Eye (tissue), 1 donor: ENCODE measurements around the gene ANKMY2.

Experiments used
- DNase-seq: peaks from one replicate; pipeline ENCODE4 v3.0.0-alpha.2; 2015

Gene ANKMY2

GRCh38 chr7:16657656-16658279, 12.2 kb upstream of the ANKMY2 start:
- DNase-seq: peak; percentile 42

GRCh38 chr7:16656141-16656540, 10.6 kb upstream of the ANKMY2 start:
- DNase-seq: no peak

DNA sequence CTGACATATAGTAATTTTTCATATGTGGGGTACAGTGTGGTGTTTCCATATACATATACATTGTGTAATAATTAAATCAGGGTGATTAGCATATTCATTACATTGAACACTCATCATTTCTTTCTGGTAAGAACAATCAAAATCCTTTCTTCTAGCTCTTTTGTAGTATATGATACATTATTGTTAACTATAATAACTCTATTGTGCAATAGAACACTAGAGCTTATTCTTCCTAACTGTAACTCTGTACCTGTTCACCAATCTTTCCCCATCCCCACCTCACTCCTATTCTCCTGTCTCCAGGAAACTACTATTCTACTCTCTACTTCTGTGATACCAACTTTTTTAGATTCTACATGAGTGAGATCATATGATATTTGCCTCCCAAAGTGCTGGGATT, 9.8 kb upstream of the ANKMY2 start:
- no peak for DNase-seq

DNA sequence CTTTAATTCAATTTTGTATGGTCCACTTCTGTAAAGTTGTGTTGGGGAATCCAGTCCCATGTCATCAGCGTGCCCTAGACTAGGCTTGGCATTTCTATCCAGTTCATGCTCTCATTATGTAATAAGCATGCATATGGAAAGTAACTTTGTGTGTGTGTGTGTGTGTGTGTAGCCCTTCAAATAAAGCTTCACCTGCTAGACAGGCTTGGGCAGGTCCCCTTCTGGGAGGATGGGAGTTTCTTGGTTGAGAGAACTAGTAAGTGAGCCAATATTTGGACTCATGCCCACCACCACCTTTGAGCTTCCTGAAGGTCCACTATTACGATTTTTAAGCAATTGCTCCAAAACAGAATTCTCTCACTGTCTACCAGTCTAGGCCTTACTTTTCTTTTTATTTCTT, 7.3 kb upstream of the ANKMY2 start:
- no peak for DNase-seq

DNA sequence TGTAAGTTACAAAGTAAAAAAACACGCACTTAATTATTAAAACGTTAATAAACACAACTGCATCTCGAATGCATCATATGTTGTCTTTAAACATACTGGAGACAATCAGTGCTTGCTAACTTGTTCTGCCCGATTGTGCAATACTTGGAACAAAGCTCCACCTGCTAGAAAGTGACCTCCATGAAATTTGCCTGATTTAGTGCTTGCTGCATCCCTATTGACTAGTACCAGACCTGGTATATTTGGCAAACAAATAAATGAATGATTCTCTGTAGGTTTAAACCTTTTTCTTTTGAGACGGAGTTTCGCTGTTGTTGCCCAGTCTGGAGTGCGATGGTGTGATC, 6.7 kb upstream of the ANKMY2 start:
- DNase-seq: no peak

DNA sequence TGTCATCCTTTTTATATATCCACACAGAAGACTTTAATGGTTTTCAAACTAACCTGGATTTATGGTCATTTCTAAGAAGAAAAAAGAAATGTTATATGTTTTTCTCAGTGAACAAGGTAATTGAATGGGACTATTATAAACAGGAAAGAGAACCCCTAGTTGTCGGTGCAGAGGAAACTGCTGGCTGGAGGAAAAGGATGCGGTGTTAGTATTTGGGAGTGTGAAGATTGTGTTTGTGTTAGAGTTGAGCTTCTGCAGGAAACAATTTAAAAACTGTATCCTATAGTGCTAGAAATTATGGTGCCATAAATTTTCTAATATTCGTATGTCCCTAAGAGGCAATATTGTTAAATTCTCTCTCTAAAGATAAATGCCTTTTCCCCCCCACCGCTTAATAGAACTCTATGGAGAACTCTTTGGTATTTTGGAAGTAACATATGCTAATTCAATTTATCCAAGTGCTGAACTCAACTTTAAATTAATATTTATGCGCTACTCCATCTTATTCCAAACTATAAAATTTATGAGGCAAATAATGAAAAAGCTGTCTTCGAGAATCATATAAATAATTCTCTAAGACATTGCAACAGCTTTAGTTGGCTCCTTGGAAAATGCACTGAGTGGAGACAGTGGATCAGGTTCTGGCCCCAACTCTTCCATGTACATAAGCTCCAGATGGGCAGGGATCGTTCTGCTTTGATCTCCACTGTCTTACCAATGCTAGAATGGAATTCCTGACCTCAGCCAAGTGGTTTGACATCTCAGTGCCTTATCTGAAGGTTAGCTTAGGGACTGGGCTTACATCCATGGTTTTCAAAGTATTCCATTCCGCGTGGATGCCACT, 6.1 kb upstream of the ANKMY2 start:
- no peak for DNase-seq

- no peak for DNase-seq
Observed at GRCh38 chr7:16650266-16650665, 4.7 kb upstream of the ANKMY2 start.

GRCh38 chr7:16649196-16649595, 3.6 kb upstream of the ANKMY2 start:
- DNase-seq: no peak

GRCh38 chr7:16648551-16648950, 3.0 kb upstream of the ANKMY2 start:
- DNase-seq: no peak

DNA sequence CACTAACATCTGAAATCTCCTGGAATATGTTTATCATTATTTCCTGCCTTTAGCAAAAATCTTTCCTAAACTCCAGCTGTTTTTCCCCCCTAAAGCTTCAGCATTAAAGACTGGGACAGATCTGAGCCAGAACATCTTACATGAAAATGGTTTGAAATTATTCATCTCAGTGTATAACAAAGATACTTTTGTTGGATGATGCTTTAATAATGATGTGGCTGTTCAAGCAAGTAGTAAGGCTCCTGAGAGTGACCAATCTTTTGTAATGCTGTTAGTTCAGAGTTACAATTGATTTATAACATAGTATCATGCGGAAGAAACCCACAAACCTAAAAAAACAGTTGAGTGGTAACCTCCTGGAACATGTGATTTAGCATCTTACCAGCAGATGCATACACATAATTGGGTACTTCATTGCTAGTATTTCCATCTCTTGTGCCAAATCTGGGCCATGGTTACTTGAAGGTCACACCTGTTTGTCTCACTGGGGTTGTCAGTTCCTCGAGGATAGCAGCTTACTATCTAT, 1.9 kb upstream of the ANKMY2 start:
- peak; percentile 23 for DNase-seq

GRCh38 chr7:16646472-16647072, 1.0 kb upstream of the ANKMY2 start:
- DNase-seq: peak; percentile 73

- DNase-seq: no peak
Observed at GRCh38 chr7:16644636-16645592, 640 bp downstream of the ANKMY2 start.

GRCh38 chr7:16644157-16644556, 1.4 kb downstream of the ANKMY2 start:
- peak; percentile 24 for DNase-seq

DNA sequence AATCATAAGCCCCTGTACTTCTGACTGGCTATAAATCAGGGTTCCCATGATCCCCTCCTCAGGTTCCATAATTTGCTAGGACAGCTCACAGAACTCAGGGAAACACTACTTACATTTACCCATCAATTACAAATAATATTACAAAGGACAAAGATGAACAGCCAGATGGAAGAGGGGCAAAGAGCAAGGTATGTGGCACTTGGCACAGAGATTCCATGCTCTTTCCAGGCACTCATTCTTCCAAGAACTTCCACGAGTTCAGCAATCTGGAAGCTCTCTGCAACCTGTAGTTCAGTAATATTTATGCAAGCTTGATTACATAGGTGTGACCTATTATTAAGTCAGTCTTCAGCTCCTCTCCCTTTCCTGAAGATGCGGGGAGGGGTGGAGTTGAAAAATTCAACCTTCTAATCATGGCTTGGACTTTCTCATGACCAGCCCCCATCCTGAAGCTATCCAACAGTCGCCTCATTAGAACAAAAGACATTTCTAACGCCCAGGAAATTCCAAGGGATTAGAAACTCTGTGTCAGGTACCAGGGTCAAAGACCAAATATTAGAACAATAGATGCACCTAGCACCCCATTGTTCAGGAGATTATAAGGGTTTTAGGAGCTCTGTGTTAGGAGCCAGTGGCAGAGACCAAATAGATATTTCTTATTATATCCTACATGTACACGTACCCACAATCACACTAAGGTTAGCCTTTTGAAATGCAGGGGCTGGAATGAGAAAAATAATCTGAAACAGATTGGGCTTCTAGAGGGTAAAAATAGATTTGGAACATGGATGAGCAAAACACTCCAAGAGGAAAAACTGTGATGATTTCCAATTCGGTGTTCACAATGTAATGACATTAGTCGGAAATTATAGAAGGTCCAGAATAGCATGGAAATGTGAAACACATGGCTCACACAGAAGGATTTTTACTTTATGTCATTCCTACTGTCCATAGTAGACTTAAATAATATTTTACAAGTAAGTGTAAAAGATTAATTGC, 7.0 kb downstream of the ANKMY2 start:
- DNase-seq: no peak

- no peak for DNase-seq
Observed at GRCh38 chr7:16637379-16637778, 8.2 kb downstream of the ANKMY2 start.

DNA sequence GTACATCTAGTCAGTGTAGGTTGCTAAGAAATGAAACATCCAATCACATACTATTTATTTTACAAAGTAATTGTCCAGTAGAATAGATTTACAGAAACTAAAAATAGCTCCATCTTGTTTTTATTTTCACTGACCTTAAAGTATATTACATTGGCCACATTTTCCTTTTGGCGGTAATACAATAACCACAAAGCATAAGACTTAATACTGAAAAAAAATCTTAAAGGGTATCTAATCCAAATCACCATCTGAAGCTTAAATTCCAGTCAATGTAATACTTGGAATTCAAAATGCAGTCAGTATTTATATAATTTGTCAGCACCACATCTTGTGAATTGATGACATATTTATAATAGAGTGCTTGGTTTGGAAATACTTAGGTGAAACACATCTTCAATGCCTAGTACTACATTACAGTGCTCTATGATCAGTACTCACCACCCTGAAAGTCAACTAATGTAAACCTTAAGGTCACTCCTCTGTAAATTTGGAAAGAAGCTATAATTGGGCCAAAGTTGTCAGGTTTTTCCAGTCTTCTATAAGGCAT, 8.9 kb downstream of the ANKMY2 start:
- peak; percentile 19 for DNase-seq

DNA sequence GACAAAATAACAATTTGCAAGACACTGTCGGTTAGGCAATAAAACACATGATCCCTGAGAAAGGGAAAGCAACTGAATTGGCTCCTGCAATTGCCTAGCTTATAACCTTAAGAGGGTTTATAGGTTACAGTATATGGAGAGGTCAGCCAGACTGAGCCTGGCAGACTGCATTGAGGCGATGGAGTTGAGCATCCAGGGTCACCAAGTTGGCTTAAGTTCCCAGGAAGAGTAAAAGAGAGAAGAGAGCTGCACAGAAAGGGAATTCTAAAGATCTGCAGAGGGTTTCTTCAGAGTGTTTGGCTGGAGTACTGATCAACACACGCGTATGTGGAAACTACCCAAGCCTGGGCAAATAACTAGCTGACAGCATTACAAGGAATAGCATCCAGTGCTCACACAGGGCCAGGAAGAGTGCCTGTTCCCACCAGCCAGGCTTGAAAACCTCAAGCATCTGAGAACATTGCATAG, 11.2 kb downstream of the ANKMY2 start:
- DNase-seq: no peak

- no peak for DNase-seq
Observed at GRCh38 chr7:16630654-16631053, 14.9 kb downstream of the ANKMY2 start.

DNA sequence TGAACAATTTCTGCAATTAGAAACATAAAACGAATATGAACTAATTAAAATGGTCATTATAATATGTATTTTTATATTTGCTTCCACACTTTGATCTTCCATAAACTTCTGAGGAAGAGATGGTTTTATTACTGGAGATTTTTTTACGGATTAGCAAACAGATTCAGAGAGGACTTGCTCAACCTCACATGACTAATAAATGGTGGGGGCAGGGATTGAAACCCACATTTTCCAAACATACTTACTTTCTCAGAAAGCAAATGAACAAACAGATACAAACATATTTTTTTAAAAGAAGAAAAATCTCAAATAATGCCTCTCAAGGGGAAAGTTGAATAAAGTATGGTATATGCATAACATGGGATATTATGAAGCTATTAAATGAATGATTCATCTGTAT, 18.3 kb downstream of the ANKMY2 start:
- no peak for DNase-seq

- DNase-seq: no peak
Observed at GRCh38 chr7:16626388-16626787, 19.2 kb downstream of the ANKMY2 start.

DNA sequence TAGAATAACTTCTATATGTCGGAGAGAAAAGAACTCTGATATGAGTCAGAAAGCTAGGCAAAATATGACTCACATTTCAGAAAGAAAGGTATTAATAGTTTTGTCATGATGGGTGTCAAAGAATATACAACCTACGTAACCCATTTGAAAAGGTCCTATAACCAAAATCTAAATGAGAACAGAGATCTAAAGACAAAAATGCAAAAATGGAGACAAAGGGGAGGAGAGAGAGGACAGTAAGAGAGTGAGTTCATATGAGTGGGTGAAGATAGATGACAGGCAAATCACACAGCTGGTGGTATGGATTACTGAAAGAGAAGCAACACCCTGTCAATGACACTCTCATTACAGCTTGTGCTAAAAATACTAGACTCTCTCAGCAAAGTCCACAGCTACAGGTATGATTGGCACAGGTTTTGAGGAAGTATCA, 25.6 kb downstream of the ANKMY2 start:
- no peak for DNase-seq
